ENCODE results near the gene MED13L.

DNA sequence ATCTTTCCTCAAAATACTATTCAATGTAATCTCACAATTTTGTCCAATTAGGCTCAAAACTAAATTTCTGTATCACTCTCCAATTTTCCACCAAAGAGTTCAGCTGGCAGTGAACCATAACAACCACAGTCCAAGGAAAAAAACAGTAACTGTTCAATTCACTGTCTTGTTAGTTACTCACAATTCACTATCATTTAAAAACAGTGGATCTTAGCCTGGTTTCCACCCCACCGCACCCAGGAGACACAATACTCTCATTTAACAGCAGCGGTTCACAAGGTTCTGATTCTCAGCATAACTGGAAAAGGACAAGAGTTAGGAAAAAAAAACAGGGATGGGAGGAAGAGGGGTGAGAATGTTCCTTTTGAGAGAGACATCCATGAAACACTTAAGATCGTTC lies 40.5 kb downstream of the MED13L start:
- TF ChIP-seq TAF1 (IDR thresholded peaks at IDR 0.05; ENCODE audit: borderline replicate concordance, insufficient read depth, low read length) (no peak), POLR2AphosphoS5 (IDR thresholded peaks at IDR 0.05; ENCODE audit: low read depth, low read length) (no peak)

All from PFSK-1 (cell line).